Measurements from ENCODE around the gene MAN2C1.
"Not testable (repeated sequence)": the region's sequence is repeated elsewhere in the genome, so short reads cannot be mapped to it uniquely, and the experiment has no call there.

Gene MAN2C1

GRCh38 chr15:75367913-75368688, at the start of gene MAN2C1:
Gene MAN2C1 (minus strand): TSS chr15:75368607. CDS start chr15:75368583, 24 bp downstream.
- peak; percentile 81 to 94 (median 86) for DNase-seq (ENCODE audit: low read depth in 3 of 3)

GRCh38 chr15:75416584-75416983, 48.2 kb upstream of the MAN2C1 start:
- no peak for DNase-seq (ENCODE audit: low read depth in 3 of 3)

GRCh38 chr15:75410196-75410595, 41.8 kb upstream of the MAN2C1 start:
- no peak for DNase-seq (ENCODE audit: low read depth in 3 of 3)

- no peak for DNase-seq (ENCODE audit: low read depth in 3 of 3)
These were observed 38.7 kb upstream of the MAN2C1 start for GRCh38 chr15:75407083-75407482.

- DNase-seq (ENCODE audit: low read depth in 3 of 3): no peak
These were observed 35.5 kb upstream of the MAN2C1 start for GRCh38 chr15:75403892-75404291.

- no peak for DNase-seq (ENCODE audit: low read depth in 3 of 3)
These were observed 29.1 kb upstream of the MAN2C1 start for GRCh38 chr15:75397494-75397893.

- no peak for DNase-seq (ENCODE audit: low read depth in 3 of 3)
These were observed 21.5 kb upstream of the MAN2C1 start for GRCh38 chr15:75389791-75390382.

GRCh38 chr15:75383986-75384385, 15.6 kb upstream of the MAN2C1 start:
- DNase-seq (ENCODE audit: low read depth in 3 of 3): not testable (repeated sequence)

GRCh38 chr15:75380773-75381172, 12.4 kb upstream of the MAN2C1 start:
- no peak for DNase-seq (ENCODE audit: low read depth in 3 of 3)

- no peak for DNase-seq (ENCODE audit: low read depth in 3 of 3)
These were observed 3.7 kb upstream of the MAN2C1 start for GRCh38 chr15:75371901-75372688.

GRCh38 chr15:75371486-75371885, 3.1 kb upstream of the MAN2C1 start:
- no peak for DNase-seq (ENCODE audit: low read depth in 3 of 3)

- DNase-seq (ENCODE audit: low read depth in 3 of 3): no peak
These were observed 1.6 kb upstream of the MAN2C1 start for GRCh38 chr15:75369897-75370581.

GRCh38 chr15:75368689-75369239, 357 bp upstream of the MAN2C1 start:
- DNase-seq (ENCODE audit: low read depth in 3 of 3): no peak

- no peak for DNase-seq (ENCODE audit: low read depth in 3 of 3)
These were observed 948 bp downstream of the MAN2C1 start for GRCh38 chr15:75367406-75367912.

GRCh38 chr15:75367006-75367405, 1.4 kb downstream of the MAN2C1 start:
- DNase-seq (ENCODE audit: low read depth in 3 of 3): no peak

GRCh38 chr15:75366163-75366562, 2.2 kb downstream of the MAN2C1 start:
- DNase-seq (ENCODE audit: low read depth in 3 of 3): no peak

- DNase-seq (ENCODE audit: low read depth in 3 of 3): no peak
These were observed 3.5 kb downstream of the MAN2C1 start for GRCh38 chr15:75364881-75365280.

GRCh38 chr15:75363786-75364185, 4.6 kb downstream of the MAN2C1 start:
- no peak for DNase-seq (ENCODE audit: low read depth in 3 of 3)

- DNase-seq (ENCODE audit: low read depth in 3 of 3): no peak
These were observed 5.7 kb downstream of the MAN2C1 start for GRCh38 chr15:75362642-75363249.

GRCh38 chr15:75361989-75362641, 6.3 kb downstream of the MAN2C1 start:
- no peak for DNase-seq (ENCODE audit: low read depth in 3 of 3)
